ENCODE data around the gene WDR76.
"Not testable (repeated sequence)": the region's sequence is repeated elsewhere in the genome, so short reads cannot be mapped to it uniquely, and the experiment has no call there.

The WDR76 gene

GRCh38 chr15:43821505-43821904, 5.3 kb upstream of the WDR76 start:
- DNase-seq (ENCODE audit: low read depth in 2 of 2), result no peak

DNA sequence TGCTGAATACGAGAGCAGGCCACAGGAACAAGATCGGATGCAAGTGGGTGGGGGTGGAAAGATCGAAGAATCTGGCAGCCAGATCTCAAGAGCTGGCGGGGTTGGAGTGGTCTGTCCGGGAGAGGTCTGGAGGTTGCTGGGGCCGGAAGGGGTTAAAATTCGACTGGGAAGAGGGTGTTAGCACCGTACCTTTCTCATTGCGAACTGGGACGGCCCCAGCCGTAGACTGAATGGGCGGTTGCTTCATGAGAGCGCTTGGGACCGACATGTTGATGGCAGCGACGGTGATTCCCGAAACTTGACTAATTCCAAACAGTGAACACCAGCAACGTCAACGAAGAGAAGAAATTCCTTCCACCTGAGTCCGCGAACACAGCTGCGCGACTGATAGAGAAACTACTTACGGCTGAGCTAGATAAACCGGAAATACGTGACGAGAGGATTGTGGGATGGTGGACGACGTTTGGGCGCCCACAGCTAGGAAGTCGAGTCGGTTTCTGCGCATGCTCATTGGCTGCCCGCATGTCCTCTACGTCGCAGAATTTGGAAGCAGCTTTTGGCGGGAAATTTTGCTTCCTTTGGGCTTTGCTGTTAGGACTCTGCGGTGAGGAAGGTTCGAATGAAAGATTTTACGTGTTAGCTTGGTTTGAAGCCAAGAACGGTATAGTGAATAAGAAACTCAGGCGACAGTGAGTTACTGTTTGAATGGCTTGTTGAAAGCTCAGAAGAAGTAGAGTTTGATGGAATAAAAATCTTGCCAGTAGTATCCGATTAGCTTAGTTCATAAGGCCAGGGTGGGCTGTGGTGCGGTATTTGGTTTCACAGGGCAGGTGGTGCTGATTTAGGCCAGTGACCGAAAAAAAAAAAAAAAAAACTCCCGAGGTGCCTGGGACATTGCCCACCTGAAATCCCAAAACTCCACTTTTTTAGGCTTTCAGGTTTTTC, 2.2 kb upstream of the WDR76 start, which contains the start of gene MFAP1:
Gene MFAP1, minus strand, starts transcription at position 389 of the 945 bp plus-strand sequence. Its CDS starts 121 bp downstream, at position 268.
- peak; percentile 78 to 91 for DNase-seq (ENCODE audit: low read depth in 2 of 2)

DNA sequence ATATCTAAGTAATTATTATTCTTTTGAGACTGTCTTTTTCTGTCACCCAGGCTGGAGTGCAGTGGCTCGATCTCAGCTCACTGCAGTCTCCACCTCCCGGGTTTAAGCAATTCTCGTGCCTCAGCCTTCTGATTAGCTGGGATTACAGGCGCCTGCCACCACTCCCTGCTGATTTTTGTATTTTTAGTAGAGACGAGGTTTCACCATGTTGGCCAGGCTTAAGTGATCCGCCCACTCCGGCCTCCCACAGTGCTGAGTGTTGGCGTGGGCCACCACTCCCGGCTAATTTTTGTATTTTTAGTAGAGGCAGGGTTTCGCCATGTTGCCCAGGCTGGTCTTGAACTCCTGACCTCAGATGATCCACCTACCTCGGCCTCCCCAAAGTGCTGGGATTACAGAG, 1.5 kb upstream of the WDR76 start:
- DNase-seq (ENCODE audit: low read depth in 2 of 2), result not testable (repeated sequence)

DNA sequence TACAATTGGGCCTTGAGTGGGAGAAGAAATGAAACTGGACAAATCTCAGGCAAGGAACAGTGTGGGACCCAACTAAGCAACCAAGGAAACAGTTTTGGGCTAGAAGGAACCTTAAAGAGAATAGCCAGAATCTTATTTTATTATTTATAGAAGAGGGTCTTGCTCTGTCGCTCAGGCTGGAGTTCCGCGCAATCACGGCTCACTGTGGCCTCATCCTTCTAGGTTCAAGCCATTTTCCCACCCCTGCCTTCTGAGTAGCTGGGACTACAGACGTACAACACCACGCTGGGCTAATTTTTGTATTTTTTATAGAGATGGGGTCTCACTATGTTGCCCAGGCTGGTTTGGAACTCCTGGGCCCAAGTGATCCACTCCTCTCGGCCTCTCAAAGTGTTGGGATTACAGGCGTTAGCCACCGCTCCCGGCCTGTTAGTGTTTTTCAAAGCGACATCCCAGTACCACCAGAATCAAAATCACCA, 734 bp upstream of the WDR76 start:
- no peak for DNase-seq (ENCODE audit: low read depth in 2 of 2)

DNA sequence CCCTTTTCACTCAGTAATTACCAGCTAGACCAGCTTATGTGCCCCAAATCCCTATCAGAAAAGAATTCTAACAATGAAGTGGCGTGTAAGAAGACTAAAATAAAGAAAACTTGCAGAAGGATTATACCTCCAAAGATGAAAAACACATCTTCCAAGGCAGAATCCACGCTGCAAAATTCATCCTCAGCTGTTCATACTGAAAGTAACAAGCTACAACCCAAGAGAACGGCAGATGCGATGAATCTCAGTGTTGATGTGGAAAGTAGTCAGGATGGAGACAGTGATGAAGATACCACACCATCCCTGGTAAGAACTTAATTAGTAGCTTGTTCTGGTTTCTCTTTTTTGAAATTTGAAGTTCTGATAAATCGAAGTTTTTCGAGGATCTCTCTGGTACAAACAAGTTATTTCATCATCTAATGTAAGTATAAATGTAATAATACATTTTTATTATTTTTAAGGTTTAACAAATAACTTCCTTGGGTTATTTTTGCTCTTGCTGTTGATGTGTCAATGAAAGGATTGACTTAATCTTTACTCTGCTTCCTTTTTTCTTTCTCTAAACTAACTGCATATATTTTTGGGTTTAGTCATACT, 1.4 kb downstream of the WDR76 start:
- DNase-seq (ENCODE audit: low read depth in 2 of 2), result no peak

DNA sequence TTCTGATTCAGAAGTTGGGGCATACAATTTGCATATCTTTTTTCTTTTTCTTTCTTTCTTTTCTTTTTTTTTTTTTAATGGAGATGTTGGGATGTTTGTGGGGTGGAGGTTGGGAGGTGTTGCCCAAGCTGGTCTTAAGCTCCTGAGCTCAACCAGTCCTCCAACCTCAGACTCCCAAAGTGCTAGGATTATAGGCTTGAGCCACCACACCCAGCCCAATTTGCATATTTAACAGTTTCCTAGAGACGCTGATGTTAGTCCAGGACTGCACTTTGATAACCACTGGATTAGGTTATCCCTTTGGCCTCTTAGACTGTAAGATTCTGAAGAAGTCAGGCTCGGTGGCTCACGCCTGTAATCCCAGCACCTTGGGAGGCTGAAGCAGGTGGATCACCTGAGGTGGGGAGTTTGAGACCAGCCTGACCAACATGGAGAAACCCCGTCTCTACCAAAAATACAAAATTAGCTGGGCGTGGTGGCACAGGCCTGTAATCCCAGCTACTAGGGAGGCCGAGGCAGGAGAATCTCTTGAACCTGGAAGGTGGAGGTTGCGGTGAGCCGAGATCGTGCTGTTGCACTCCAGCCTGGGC, 3.2 kb downstream of the WDR76 start:
- DNase-seq (ENCODE audit: low read depth in 2 of 2), result not testable (repeated sequence)

DNA sequence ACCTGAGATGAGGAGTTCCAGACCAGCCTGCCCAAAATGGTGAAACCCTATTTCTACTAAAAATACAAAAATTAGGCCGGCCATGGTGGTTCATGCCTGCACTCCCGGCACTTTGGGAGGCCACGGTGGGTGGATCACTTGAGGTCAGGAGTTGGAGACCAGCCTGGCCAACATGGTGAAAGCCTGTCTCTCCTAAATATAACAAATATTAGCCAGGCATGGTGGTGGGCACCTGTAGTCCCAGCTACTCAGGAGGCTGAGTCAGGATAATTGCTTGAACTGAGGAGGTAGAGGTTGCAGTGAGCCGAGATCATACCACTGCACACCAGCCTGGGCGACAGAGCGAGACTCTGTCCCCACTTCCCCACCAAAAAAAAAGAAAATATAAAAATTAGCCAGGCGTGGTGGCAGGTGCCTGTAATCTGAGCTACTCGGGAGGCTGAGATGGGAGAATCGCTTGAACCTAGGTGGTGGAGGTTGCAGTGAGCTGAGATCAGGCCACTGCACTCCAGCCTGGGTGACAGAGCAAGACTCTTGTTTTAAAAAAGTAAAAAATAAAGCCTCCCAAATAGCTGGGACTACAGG, 4.0 kb downstream of the WDR76 start:
- DNase-seq (ENCODE audit: low read depth in 2 of 2), result not testable (repeated sequence)

- not testable (repeated sequence) for DNase-seq (ENCODE audit: low read depth in 2 of 2)
These were observed 4.8 kb downstream of the WDR76 start for GRCh38 chr15:43831519-43832052.

DNA sequence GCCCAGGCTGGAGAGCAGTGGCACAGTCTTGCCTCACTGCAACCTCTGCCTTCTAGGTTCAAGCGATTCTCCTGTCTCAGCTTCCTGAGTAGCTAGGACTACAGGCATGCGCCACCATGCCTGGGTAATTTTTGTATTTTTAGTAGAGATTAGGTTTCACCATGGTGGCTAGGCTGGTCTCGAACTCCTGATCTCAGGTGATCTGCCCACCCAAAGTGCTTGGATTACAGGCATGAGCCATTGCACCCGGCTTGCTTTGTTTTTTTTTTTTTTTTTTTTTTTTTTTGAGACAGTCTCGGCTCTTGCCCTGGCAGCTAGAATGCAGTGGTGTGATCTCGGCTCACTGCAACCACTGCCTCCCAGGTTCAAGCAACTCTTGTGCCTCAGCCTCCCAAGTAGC, 5.7 kb downstream of the WDR76 start:
- not testable (repeated sequence) for DNase-seq (ENCODE audit: low read depth in 2 of 2)

DNA sequence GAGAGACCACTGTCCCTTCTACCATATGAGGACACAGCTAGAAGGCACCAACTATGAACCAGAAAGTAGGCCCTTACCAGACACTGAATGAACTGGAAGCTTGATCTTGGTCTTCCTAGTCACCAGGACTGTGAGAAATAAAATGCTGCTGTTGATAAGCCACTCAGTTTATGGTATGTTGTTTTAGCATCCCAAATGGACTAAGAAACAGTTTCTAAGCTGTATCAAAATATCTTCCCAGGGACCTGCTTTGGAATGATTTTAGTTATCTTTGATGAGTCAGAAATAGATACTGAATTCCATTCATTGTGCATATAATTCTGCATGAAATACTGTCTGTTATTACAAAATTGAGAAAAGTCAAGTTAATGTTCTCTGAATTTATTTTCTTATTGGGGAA, 18.6 kb downstream of the WDR76 start:
- DNase-seq (ENCODE audit: low read depth in 2 of 2), result no peak

DNA sequence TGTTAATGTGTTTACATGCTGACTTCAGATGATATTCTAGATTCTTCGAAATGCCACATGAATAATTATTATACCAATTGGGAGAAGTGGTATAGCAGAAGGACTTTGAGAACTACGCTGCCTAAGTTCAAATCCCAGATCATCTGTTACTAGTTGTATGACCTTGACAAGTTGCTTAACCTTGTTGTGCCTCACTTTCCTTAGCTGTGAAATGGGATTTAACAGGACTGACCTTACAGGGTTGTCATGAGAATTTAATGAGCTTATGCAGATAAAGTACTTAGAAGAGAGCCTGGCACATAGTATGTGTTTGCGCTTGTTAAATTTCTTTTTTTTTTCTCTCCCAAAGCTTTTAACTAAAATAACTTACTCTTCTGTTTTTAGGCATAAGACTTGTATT, 24.4 kb downstream of the WDR76 start:
- no peak for DNase-seq (ENCODE audit: low read depth in 2 of 2)

GRCh38 chr15:43852607-43853006, 25.8 kb downstream of the WDR76 start:
- DNase-seq (ENCODE audit: low read depth in 2 of 2), result no peak

GRCh38 chr15:43854801-43855200, 28.0 kb downstream of the WDR76 start:
- DNase-seq (ENCODE audit: low read depth in 2 of 2), result no peak

- no peak for DNase-seq (ENCODE audit: low read depth in 2 of 2)
These were observed 32.7 kb downstream of the WDR76 start for GRCh38 chr15:43859546-43859945.

- DNase-seq (ENCODE audit: low read depth in 2 of 2), result not testable (repeated sequence)
These were observed 39.8 kb downstream of the WDR76 start for GRCh38 chr15:43866636-43867035.

DNA sequence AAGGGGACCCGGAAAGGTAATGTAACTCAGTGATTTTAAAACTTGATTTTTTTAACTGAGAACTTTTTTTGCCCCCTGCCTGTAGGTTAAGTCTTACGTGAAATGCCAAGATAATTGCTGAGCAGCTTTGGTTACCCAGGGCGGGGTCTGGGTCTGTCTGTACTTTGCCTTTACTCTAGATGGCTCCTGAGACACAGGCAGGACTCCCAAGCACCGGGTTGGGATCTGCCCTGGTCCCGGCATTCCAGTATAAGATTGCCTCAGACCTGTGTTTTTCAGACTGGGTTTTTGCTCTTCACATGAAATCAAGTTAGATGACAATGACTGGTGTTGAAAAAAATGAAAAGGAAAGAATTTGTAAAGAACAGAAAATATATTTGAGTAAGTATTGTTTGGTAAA, 40.3 kb downstream of the WDR76 start:
- DNase-seq (ENCODE audit: low read depth in 2 of 2), result no peak

GRCh38 chr15:43868406-43868805, 41.6 kb downstream of the WDR76 start:
- DNase-seq (ENCODE audit: low read depth in 2 of 2), result no peak

GRCh38 chr15:43871835-43872234, 45.0 kb downstream of the WDR76 start:
- no peak for DNase-seq (ENCODE audit: low read depth in 2 of 2)

- DNase-seq (ENCODE audit: low read depth in 2 of 2), result no peak
These were observed 45.7 kb downstream of the WDR76 start for GRCh38 chr15:43872416-43873020.

GRCh38 chr15:43873651-43874050, 46.8 kb downstream of the WDR76 start:
- no peak for DNase-seq (ENCODE audit: low read depth in 2 of 2)

DNA sequence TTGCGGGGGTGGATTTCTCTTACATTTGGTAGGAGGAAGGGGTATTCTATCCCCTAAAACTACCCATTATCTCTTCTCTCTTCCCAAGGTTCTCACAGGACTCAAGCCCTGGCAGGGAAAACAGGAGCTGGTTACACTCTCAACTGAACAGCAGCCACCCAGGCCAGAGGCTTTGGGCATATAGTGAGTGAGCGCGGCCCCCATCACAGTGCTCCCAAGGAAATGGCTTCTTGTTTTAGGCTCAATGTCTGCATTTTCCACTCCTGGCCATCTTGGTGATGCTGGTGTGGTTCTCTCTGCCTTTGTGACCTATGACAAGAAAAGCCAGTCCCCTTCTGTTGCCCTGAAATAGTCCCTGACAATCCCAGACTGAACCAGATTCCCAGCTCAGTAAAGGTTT, 50.1 kb downstream of the WDR76 start:
- DNase-seq (ENCODE audit: low read depth in 2 of 2), result no peak
